ENCODE results near the gene EPX.

The EPX gene

GRCh38 chr17:58205936-58206335 lies 13.4 kb downstream of the EPX start:
- H3K4me3 ChIP-seq (ENCODE audit: low read depth in 1 of 2, low read length in 2 of 2), result no peak overlapping the region
- no peak overlapping the region for H3K27ac ChIP-seq (ENCODE audit: low read length)
- no peaks in the 10 kb centered on the region for H3K9me3 ChIP-seq (ENCODE audit: control insufficient read depth in 1 of 2, low read length in 2 of 2)
- no peaks in the 10 kb centered on the region for H3K4me1 ChIP-seq (ENCODE audit: control insufficient read depth in 1 of 2, insufficient read depth in 2 of 2, low read length in 2 of 2)
- H3K27me3 ChIP-seq (ENCODE audit: low read depth, low read length), result no peaks in the 10 kb centered on the region
- peaks cover 32 to 41% of the 10 kb centered on the region in 2 donors for H3K36me3 ChIP-seq (ENCODE audit: control insufficient read depth in 1 of 2, insufficient read depth in 2 of 2, low read length in 2 of 2)

GRCh38 chr17:58207451-58207850 lies 14.9 kb downstream of the EPX start:
- no peaks in the 10 kb centered on the region for H3K4me1 ChIP-seq (ENCODE audit: control insufficient read depth in 1 of 2, insufficient read depth in 2 of 2, low read length in 2 of 2)
- no peaks in the 10 kb centered on the region for H3K9me3 ChIP-seq (ENCODE audit: control insufficient read depth in 1 of 2, low read length in 2 of 2)
- peaks cover 40 to 53% of the 10 kb centered on the region in 2 donors for H3K36me3 ChIP-seq (ENCODE audit: control insufficient read depth in 1 of 2, insufficient read depth in 2 of 2, low read length in 2 of 2)
- no peaks in the 10 kb centered on the region for H3K27me3 ChIP-seq (ENCODE audit: low read depth, low read length)
- H3K4me3 ChIP-seq (ENCODE audit: low read depth in 1 of 2, low read length in 2 of 2), result no peak overlapping the region
- no peak overlapping the region for H3K27ac ChIP-seq (ENCODE audit: low read length)

DNA sequence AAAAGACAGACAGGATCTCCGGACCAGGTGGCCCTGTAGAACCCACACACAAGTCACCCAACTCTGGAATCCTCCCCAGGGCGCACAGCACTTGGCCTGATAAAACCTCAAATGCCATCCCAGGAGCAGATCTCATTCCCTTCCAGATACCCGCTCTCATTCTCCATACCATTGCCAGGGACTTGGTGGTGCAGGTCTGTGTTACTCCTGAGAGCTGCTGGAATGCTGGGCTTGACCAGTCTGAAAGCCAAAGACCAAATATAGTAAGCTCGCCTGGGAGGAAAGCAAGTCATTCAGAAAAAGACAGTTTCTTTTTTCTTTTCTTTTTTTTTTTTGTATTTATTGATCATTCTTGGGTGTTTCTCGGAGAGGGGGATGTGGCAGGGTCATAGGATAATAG lies 15.8 kb downstream of the EPX start:
- H3K4me3 ChIP-seq (ENCODE audit: low read depth in 1 of 2, low read length in 2 of 2), result no peak overlapping the region
- H3K27me3 ChIP-seq (ENCODE audit: low read depth, low read length), result no peaks in the 10 kb centered on the region
- H3K9me3 ChIP-seq (ENCODE audit: control insufficient read depth in 1 of 2, low read length in 2 of 2), result no peaks in the 10 kb centered on the region
- no peak overlapping the region for H3K27ac ChIP-seq (ENCODE audit: low read length)
- peaks cover 41 to 62% of the 10 kb centered on the region in 2 donors for H3K36me3 ChIP-seq (ENCODE audit: control insufficient read depth in 1 of 2, insufficient read depth in 2 of 2, low read length in 2 of 2)
- no peaks in the 10 kb centered on the region for H3K4me1 ChIP-seq (ENCODE audit: control insufficient read depth in 1 of 2, insufficient read depth in 2 of 2, low read length in 2 of 2)

- no peaks in the 10 kb centered on the region for H3K4me1 ChIP-seq (ENCODE audit: control insufficient read depth in 1 of 2, insufficient read depth in 2 of 2, low read length in 2 of 2)
- no peak overlapping the region for H3K27ac ChIP-seq (ENCODE audit: low read length)
- peaks cover 55 to 74% of the 10 kb centered on the region in 2 donors for H3K36me3 ChIP-seq (ENCODE audit: control insufficient read depth in 1 of 2, insufficient read depth in 2 of 2, low read length in 2 of 2)
- H3K4me3 ChIP-seq (ENCODE audit: low read depth in 1 of 2, low read length in 2 of 2), result no peak overlapping the region
- H3K27me3 ChIP-seq (ENCODE audit: low read depth, low read length), result no peaks in the 10 kb centered on the region
- no peaks in the 10 kb centered on the region for H3K9me3 ChIP-seq (ENCODE audit: control insufficient read depth in 1 of 2, low read length in 2 of 2)
Measured at GRCh38 chr17:58210922-58211321, 18.4 kb downstream of the EPX start.

DNA sequence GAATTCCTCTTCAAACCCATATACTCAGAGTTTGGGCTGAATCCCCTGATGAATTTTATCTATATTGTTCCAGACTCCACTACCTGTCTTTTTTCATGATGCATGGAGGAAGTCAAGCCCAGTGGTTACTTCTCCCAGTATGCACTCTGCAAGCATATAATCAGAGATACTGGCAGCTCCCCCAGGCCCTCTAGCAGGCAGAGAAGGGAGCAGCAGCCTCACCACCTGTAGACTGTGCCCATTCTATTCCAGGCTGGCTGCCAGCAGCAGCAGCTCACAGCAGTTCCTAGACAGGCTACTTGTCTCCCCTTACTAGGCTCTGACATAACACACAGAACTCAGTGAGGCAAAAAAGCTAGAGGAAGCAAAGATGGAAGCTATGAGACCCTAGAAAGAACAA lies 23.2 kb downstream of the EPX start:
- Histone ChIP-seq H3K27me3 (ENCODE audit: low read depth, low read length) (no peaks in the 10 kb centered on the region), H3K27ac (ENCODE audit: low read length) (no peak overlapping the region), H3K4me1 (ENCODE audit: control insufficient read depth in 1 of 2, insufficient read depth in 2 of 2, low read length in 2 of 2) (peaks cover 0 to 11% of the 10 kb centered on the region in 2 donors), H3K4me3 (ENCODE audit: low read depth in 1 of 2, low read length in 2 of 2) (no peak overlapping the region), H3K9me3 (ENCODE audit: control insufficient read depth in 1 of 2, low read length in 2 of 2) (no peaks in the 10 kb centered on the region), H3K36me3 (ENCODE audit: control insufficient read depth in 1 of 2, insufficient read depth in 2 of 2, low read length in 2 of 2) (peaks cover 25 to 50% of the 10 kb centered on the region in 2 donors)

GRCh38 chr17:58217766-58218165 lies 25.2 kb downstream of the EPX start:
- no peaks in the 10 kb centered on the region for H3K9me3 ChIP-seq (ENCODE audit: control insufficient read depth in 1 of 2, low read length in 2 of 2)
- peaks cover 0 to 11% of the 10 kb centered on the region in 2 donors for H3K4me1 ChIP-seq (ENCODE audit: control insufficient read depth in 1 of 2, insufficient read depth in 2 of 2, low read length in 2 of 2)
- no peak overlapping the region for H3K27ac ChIP-seq (ENCODE audit: low read length)

DNA sequence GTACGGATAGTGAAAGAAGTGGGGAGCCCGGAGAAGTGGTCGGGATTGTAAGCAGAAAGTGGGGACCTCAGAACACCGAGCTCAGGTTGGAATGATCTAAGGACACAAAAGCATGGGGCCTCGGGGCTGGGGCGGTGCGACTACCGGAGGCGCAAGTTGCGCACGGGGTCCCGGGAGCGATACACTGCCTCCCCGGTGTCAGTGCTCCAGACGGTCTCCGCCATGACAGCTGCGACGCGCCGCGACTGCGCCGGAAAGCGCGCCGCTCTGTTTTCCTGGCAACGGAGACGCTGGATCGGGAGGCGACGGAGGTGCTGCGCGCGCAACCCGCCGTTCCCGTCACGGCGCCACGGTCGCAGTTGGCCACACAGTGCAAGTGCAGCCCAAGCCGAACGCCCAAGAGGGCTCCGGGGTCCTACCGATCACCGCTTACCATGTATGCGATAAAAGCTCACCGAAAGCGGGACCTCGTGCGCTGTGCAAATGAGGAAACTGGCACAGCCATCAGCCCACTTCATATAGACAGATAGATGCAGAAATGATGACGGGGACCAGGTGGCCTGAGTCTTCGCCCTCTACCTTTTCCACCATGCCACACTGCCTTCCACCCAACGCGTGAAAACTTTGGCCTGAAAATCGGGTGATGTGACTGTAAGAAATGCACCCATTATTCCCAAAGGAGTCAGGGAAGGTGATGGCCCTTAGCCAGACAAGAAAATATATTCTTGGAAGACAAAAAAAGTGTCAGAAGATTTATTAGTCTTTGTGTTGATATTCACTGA lies 26.7 kb downstream of the EPX start, which contains the start of gene MKS1:
MKS1 (minus strand) TSS at position 249 of the 782 bp plus-strand sequence; CDS start at position 224, 25 bp downstream.
- H3K4me3 ChIP-seq (ENCODE audit: low read depth in 1 of 2, low read length in 2 of 2), result peak within 1 kb of the TSS; percentile 94
- H3K4me1 ChIP-seq (ENCODE audit: control insufficient read depth in 1 of 2, insufficient read depth in 2 of 2, low read length in 2 of 2), result peaks cover 0 to 11% of the 10 kb centered on the region in 2 donors
- H3K9me3 ChIP-seq (ENCODE audit: control insufficient read depth in 1 of 2, low read length in 2 of 2), result no peaks in the 10 kb centered on the region
- peak within 1 kb of the TSS; percentile 80 for H3K27ac ChIP-seq (ENCODE audit: low read length)
- H3K36me3 ChIP-seq (ENCODE audit: control insufficient read depth in 1 of 2, insufficient read depth in 2 of 2, low read length in 2 of 2), result peaks cover 6 to 18% of the 10 kb centered on the region in 2 donors
- H3K27me3 ChIP-seq (ENCODE audit: low read depth, low read length), result no peaks in the 10 kb centered on the region

More at GRCh38 chr17:58217766-58218165, 25.2 kb downstream of the EPX start:
- no peak overlapping the region for H3K4me3 ChIP-seq (ENCODE audit: low read depth in 1 of 2, low read length in 2 of 2)
- H3K27me3 ChIP-seq (ENCODE audit: low read depth, low read length), result no peaks in the 10 kb centered on the region
- H3K36me3 ChIP-seq (ENCODE audit: control insufficient read depth in 1 of 2, insufficient read depth in 2 of 2, low read length in 2 of 2), result peaks cover 15 to 32% of the 10 kb centered on the region in 2 donors

DNA sequence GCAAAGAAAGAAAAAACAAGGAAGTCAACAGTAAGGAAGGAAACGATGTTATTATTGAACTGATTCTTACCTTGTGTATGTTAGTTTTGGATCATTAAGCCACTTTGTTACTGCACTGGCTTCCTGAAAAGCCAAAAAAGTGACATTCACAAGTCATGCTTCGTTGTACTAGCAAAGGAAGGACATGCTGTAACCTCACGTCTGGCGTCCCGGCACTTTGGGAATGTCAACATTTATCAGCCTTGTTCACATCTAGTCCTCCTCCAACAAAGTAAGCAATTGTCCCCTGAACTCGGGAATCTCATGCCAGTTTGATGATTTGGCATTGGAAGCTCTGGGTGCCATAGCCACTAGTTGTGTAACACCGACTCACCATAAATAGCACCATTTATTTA lies 27.3 kb downstream of the EPX start:
- Histone ChIP-seq H3K4me3 (ENCODE audit: low read depth in 1 of 2, low read length in 2 of 2) (peak overlapping the region; percentile 94), H3K4me1 (ENCODE audit: control insufficient read depth in 1 of 2, insufficient read depth in 2 of 2, low read length in 2 of 2) (peaks cover 0 to 11% of the 10 kb centered on the region in 2 donors), H3K27ac (ENCODE audit: low read length) (peak overlapping the region; percentile 72), H3K36me3 (ENCODE audit: control insufficient read depth in 1 of 2, insufficient read depth in 2 of 2, low read length in 2 of 2) (peaks cover 6 to 14% of the 10 kb centered on the region in 2 donors), H3K9me3 (ENCODE audit: control insufficient read depth in 1 of 2, low read length in 2 of 2) (no peaks in the 10 kb centered on the region), H3K27me3 (ENCODE audit: low read depth, low read length) (no peaks in the 10 kb centered on the region)

- Histone ChIP-seq H3K27ac (ENCODE audit: low read length) (no peak overlapping the region), H3K27me3 (ENCODE audit: low read depth, low read length) (no peaks in the 10 kb centered on the region), H3K9me3 (ENCODE audit: control insufficient read depth in 1 of 2, low read length in 2 of 2) (no peaks in the 10 kb centered on the region), H3K4me3 (ENCODE audit: low read depth in 1 of 2, low read length in 2 of 2) (no peak overlapping the region), H3K4me1 (ENCODE audit: control insufficient read depth in 1 of 2, insufficient read depth in 2 of 2, low read length in 2 of 2) (peaks cover 0 to 6% of the 10 kb centered on the region in 2 donors), H3K36me3 (ENCODE audit: control insufficient read depth in 1 of 2, insufficient read depth in 2 of 2, low read length in 2 of 2) (no peaks in the 10 kb centered on the region)
Measured at GRCh38 chr17:58224315-58224714, 31.8 kb downstream of the EPX start.

GRCh38 chr17:58227733-58228132 lies 35.2 kb downstream of the EPX start:
- Histone ChIP-seq H3K4me1 (ENCODE audit: control insufficient read depth in 1 of 2, insufficient read depth in 2 of 2, low read length in 2 of 2) (peaks cover 0 to 4% of the 10 kb centered on the region in 2 donors), H3K27ac (ENCODE audit: low read length) (no peak overlapping the region), H3K36me3 (ENCODE audit: control insufficient read depth in 1 of 2, insufficient read depth in 2 of 2, low read length in 2 of 2) (no peaks in the 10 kb centered on the region), H3K27me3 (ENCODE audit: low read depth, low read length) (no peaks in the 10 kb centered on the region), H3K4me3 (ENCODE audit: low read depth in 1 of 2, low read length in 2 of 2) (no peak overlapping the region), H3K9me3 (ENCODE audit: control insufficient read depth in 1 of 2, low read length in 2 of 2) (no peaks in the 10 kb centered on the region)

DNA sequence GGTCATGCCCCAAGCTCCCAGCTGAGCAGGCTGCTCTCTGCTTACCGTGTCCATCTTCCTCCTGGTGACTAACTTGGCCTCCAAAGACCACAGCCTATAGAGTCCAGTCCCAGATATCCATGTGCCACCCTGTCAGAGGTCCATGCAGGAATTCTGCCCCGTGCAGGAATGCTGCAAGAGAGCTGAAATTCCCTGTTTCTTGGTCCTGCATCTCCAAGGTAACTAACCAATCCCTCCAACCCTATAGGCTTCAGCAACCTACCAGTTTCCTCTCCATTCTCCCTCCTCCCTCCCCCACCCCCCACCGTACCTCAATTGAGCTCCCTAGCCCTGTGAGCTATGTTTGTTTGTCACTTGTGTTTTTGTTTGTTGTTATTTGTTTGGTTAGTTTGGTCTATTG lies 36.2 kb downstream of the EPX start:
- H3K4me3 ChIP-seq (ENCODE audit: low read depth in 1 of 2, low read length in 2 of 2), result no peak overlapping the region

More for the DNA sequence above, 36.2 kb downstream of the EPX start:
- Histone ChIP-seq H3K27me3 (ENCODE audit: low read depth, low read length) (no peaks in the 10 kb centered on the region), H3K36me3 (ENCODE audit: control insufficient read depth in 1 of 2, insufficient read depth in 2 of 2, low read length in 2 of 2) (no peaks in the 10 kb centered on the region), H3K27ac (ENCODE audit: low read length) (no peak overlapping the region), H3K4me1 (ENCODE audit: control insufficient read depth in 1 of 2, insufficient read depth in 2 of 2, low read length in 2 of 2) (peaks cover 0 to 4% of the 10 kb centered on the region in 2 donors), H3K9me3 (ENCODE audit: control insufficient read depth in 1 of 2, low read length in 2 of 2) (no peaks in the 10 kb centered on the region)
